ENCODE data around the gene PLXNA4. TPM values are rescaled to one million over a fixed set of nuclear protein-coding genes. Genes with fewer than 3 reads are reported as not detected.

The PLXNA4 gene
- total RNA-seq, 2 experiments from 2014 or later, result 0.75 to 0.85 TPM

DNA sequence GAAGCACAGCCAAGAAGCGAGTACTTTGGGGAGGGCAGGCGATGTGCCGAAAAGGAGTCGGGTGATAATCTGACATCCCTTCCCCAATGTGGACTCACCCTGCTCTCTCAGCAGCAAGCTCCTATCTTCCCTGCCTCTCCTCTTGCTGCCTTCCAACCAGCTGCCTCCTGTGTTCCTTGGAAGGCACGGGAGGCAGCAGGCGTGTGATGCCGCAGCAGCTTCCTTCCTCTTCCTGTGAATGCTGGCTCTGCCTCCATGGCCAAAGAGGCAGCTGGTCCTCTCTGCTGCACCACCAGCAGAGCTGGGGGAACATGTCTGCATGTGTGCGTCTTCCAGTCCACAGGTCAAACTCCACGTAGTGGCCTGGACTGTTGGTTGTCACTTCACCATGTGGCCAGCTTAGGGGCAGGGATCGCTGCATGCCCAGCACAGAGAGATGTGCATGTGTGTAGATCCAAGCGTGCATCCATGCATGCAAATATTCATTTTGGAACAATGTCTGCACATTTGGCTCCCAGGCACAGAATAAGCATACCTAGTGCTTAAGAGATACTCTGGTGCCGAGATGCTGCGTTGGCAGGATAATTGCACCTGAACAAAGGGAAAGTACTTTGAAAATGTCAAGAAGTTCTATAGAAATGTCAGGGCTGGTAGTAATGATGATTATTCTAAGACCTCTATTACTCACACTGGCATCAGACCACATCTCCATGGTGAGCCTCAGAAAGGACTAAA, 499.8 kb downstream of the PLXNA4 start:
- DNase-seq, result no peak
- H3K9me3 ChIP-seq (ENCODE audit: control insufficient read depth in 1 of 2, insufficient read depth in 1 of 2, low read length in 2 of 2), result peaks cover 0 to 8% of the 10 kb centered on the region in 2 experiments
- H3K4me1 ChIP-seq (ENCODE audit: insufficient read depth, low read length), result no peaks in the 10 kb centered on the region
- Mint-ChIP-seq H3K36me3 (ENCODE audit: low read depth) (no peaks in the 10 kb centered on the region), H3K4me1 (ENCODE audit: low read depth) (no peaks in the 10 kb centered on the region), H3K4me3 (no peak overlapping the region), H3K9me3 (no peaks in the 10 kb centered on the region), H3K27me3 (peaks cover 37% of the 10 kb centered on the region), H3K27ac (no peak overlapping the region)
- no peaks in the 10 kb centered on the region for H3K36me3 ChIP-seq (ENCODE audit: insufficient read depth, low read length)
- intact Hi-C loops (cut with DNase I, micrococcal nuclease), result no loop called here
- TF ChIP-seq, protein P1, sequence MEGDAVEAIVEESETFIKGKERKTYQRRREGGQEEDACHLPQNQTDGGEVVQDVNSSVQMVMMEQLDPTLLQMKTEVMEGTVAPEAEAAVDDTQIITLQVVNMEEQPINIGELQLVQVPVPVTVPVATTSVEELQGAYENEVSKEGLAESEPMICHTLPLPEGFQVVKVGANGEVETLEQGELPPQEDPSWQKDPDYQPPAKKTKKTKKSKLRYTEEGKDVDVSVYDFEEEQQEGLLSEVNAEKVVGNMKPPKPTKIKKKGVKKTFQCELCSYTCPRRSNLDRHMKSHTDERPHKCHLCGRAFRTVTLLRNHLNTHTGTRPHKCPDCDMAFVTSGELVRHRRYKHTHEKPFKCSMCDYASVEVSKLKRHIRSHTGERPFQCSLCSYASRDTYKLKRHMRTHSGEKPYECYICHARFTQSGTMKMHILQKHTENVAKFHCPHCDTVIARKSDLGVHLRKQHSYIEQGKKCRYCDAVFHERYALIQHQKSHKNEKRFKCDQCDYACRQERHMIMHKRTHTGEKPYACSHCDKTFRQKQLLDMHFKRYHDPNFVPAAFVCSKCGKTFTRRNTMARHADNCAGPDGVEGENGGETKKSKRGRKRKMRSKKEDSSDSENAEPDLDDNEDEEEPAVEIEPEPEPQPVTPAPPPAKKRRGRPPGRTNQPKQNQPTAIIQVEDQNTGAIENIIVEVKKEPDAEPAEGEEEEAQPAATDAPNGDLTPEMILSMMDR (IDR thresholded peaks at IDR 0.05), result no peak
- ATAC-seq (ENCODE audit: poor library complexity), result no peak
- H3K27ac ChIP-seq (ENCODE audit: low read depth in 1 of 2, low read length in 2 of 2), result no peak overlapping the region
- ChIA-PET POLR2A (no interaction called here), CTCF (no interaction called here)
- H3K27me3 ChIP-seq (ENCODE audit: control insufficient read depth in 1 of 2, insufficient read depth in 2 of 2, low read length in 2 of 2), result no peaks in the 10 kb centered on the region
- no peak overlapping the region for H3K4me3 ChIP-seq (ENCODE audit: low read length)

DNA sequence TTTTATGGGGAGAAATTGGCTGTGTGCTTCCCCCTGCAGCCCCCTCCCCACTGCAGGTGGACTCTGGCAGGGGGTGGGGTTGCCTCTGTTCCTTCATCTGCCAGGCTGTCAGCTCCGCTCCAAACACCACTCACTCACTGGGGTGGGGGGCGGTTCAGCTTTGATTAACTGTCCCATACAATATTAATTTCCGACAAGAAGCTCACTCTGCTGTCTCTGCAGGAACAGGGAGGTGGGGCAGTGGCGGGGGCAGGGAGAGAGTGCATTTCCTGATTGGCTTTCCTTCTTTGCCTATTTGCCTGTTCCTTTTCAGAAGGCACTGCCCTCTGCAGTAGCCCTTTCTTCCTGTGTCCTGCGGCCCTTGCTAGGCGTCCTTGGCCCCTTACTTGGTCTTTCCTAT, 500.8 kb downstream of the PLXNA4 start:
- Mint-ChIP-seq H3K27me3 (peaks cover 31% of the 10 kb centered on the region), H3K36me3 (ENCODE audit: low read depth) (no peaks in the 10 kb centered on the region), H3K4me1 (ENCODE audit: low read depth) (no peaks in the 10 kb centered on the region), H3K4me3 (no peak overlapping the region), H3K9me3 (no peaks in the 10 kb centered on the region), H3K27ac (no peak overlapping the region)
- intact Hi-C loops (cut with DNase I, micrococcal nuclease), result no loop called here
- ATAC-seq (ENCODE audit: poor library complexity) (no peak), DNase-seq (no peak)
- no peak overlapping the region for H3K4me3 ChIP-seq (ENCODE audit: low read length)
- H3K4me1 ChIP-seq (ENCODE audit: insufficient read depth, low read length), result no peaks in the 10 kb centered on the region
- H3K9me3 ChIP-seq (ENCODE audit: control insufficient read depth in 1 of 2, insufficient read depth in 1 of 2, low read length in 2 of 2), result peaks cover 0 to 8% of the 10 kb centered on the region in 2 experiments
- H3K27me3 ChIP-seq (ENCODE audit: control insufficient read depth in 1 of 2, insufficient read depth in 2 of 2, low read length in 2 of 2), result no peaks in the 10 kb centered on the region
- H3K36me3 ChIP-seq (ENCODE audit: insufficient read depth, low read length), result no peaks in the 10 kb centered on the region
- ChIA-PET POLR2A (no interaction called here), CTCF (no interaction called here)
- H3K27ac ChIP-seq (ENCODE audit: low read depth in 1 of 2, low read length in 2 of 2), result no peak overlapping the region
- TF ChIP-seq, protein P1 (IDR thresholded peaks at IDR 0.05), result no peak

GRCh38 chr7:132073920-132074589, 502.2 kb downstream of the PLXNA4 start:
- ATAC-seq (ENCODE audit: poor library complexity) (no peak), DNase-seq (no peak)
- Mint-ChIP-seq H3K9me3 (no peaks in the 10 kb centered on the region), H3K27me3 (peaks cover 21% of the 10 kb centered on the region), H3K36me3 (ENCODE audit: low read depth) (no peaks in the 10 kb centered on the region), H3K27ac (no peak overlapping the region), H3K4me1 (ENCODE audit: low read depth) (no peaks in the 10 kb centered on the region), H3K4me3 (no peak overlapping the region)
- no peaks in the 10 kb centered on the region for H3K36me3 ChIP-seq (ENCODE audit: insufficient read depth, low read length)
- ChIA-PET CTCF (no interaction called here), POLR2A (no interaction called here)
- H3K4me1 ChIP-seq (ENCODE audit: insufficient read depth, low read length), result no peaks in the 10 kb centered on the region
- intact Hi-C loops (cut with DNase I, micrococcal nuclease), result no loop called here
- no peaks in the 10 kb centered on the region for H3K27me3 ChIP-seq (ENCODE audit: control insufficient read depth in 1 of 2, insufficient read depth in 2 of 2, low read length in 2 of 2)
- H3K27ac ChIP-seq (ENCODE audit: low read depth in 1 of 2, low read length in 2 of 2), result no peak overlapping the region
- TF ChIP-seq, protein P1 (IDR thresholded peaks at IDR 0.05), result no peak
- H3K9me3 ChIP-seq (ENCODE audit: control insufficient read depth in 1 of 2, insufficient read depth in 1 of 2, low read length in 2 of 2), result peaks cover 0 to 8% of the 10 kb centered on the region in 2 experiments
- no peak overlapping the region for H3K4me3 ChIP-seq (ENCODE audit: low read length)

Measured in CD4-positive, alpha-beta T cell (primary cell).